Thyroid gland (tissue), 4 donors: Measurements from ENCODE around the gene PLXNA4. TPM values are rescaled to one million over a fixed set of nuclear protein-coding genes. Genes with fewer than 3 reads are reported as not detected.

Experiments used
- DNase-seq, 2 donors: peaks; one replicate each; pipeline ENCODE4 v3.0.0-alpha.2; 2019
- H3K27ac ChIP-seq, 3 donors: fragments of 200-600 bp; sonication (generic); 1 replicate in 2 of 3; 2 replicates in 1 of 3; pipeline ENCODE4 v1.5.1; 2016 to 2019; ENCODE audit warnings: mild to moderate bottlenecking in 1 of 3, moderate library complexity in 1 of 3
- H3K27me3 ChIP-seq: fragments of 200-600 bp; sonication (generic); one replicate; pipeline ENCODE4 v1.5.1; 2019
- H3K36me3 ChIP-seq, 2 donors: fragments of 200-600 bp; sonication (generic); one replicate each; pipeline ENCODE4 v1.5.1; 2016 to 2019
- H3K4me1 ChIP-seq, 2 donors: fragments of 200-600 bp; sonication (generic); one replicate each; pipeline ENCODE4 v1.5.1; 2017 to 2019
- H3K4me3 ChIP-seq, 3 donors: fragments of 200-600 bp; sonication (generic); replicated peaks in 1 of 3; 1 replicate in 2 of 3; 2 replicates in 1 of 3; pipeline ENCODE4 v1.5.1; 2016; ENCODE audit warnings: mild to moderate bottlenecking in 1 of 3
- H3K9me3 ChIP-seq: fragments of 200-600 bp; sonication (generic); one replicate; pipeline ENCODE4 v1.5.1; 2017
- POLR2A ChIP-seq, 2 donors: fragments of 450-650 bp; IDR thresholded peaks; one replicate each; pipeline ENCODE4 v1.6.1; 2017; ENCODE audit warnings: antibody characterized with exemption in 2 of 2, mild to moderate bottlenecking in 2 of 2, moderate library complexity in 1 of 2
- WGBS, 2 donors: methylation state at CpG; one replicate each; pipeline ENCODE4 v1.1.5; 2017; 5-methylcytosine and 5-hydroxymethylcytosine counted together
- intact Hi-C: fragments of 100-400 bp; cut with DNase I; formaldehyde crosslinking; loops from one replicate; pipeline ENCODE4 v1.15.1; 2023
- total RNA-seq, 4 donors: library from RNA; depleted of rRNA; stranded (reverse); fragments of >200 nt; gene quantifications; one replicate each; pipeline ENCODE4 v1.2.3, GENCODE V29; 2016
- TF ChIP-seq, protein P1 (sequence below), 6 experiments: fragments of 200-600 bp in 3 of 6; fragments of 450-650 bp in 3 of 6; sonication (generic) in 3 of 6; IDR thresholded peaks; one replicate each; pipeline ENCODE4 v1.5.1; 2016 to 2019; ENCODE audit warnings: antibody characterized with exemption in 6 of 6, mild to moderate bottlenecking in 2 of 6, inconsistent platforms in 1 of 6, moderate library complexity in 1 of 6

PLXNA4 gene
- total RNA-seq, 4 donors from 2014 or later, result 1.3 to 8.3 (median 2.4) TPM

DNA sequence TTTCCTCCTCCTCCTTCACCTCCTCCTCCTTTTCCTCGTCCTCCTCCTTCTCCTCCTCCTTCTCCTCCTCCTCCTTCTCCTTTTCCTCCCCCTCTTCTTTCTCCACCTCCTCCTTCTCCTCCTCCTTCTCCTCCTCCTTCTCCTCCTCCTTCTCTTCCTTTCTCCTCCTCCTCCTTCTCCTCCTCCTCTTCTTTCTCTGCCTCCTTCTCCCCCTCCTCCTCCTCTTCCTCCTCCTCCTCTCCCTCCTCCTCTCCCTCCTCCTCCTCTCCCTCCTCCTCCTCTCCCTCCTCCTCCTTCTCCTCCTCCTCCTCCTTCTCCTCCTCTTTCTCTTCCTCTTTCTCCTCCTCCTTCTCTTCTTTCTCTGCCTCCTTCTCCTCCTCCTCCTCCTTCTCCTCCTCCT, 13.6 kb downstream of the PLXNA4 start:
- H3K9me3 ChIP-seq, result no peaks in the 10 kb centered on the region
- no peaks in the 10 kb centered on the region for H3K4me1 ChIP-seq
- no peak for TF ChIP-seq POLR2A (IDR thresholded peaks at IDR 0.05)
- TF ChIP-seq, protein P1, sequence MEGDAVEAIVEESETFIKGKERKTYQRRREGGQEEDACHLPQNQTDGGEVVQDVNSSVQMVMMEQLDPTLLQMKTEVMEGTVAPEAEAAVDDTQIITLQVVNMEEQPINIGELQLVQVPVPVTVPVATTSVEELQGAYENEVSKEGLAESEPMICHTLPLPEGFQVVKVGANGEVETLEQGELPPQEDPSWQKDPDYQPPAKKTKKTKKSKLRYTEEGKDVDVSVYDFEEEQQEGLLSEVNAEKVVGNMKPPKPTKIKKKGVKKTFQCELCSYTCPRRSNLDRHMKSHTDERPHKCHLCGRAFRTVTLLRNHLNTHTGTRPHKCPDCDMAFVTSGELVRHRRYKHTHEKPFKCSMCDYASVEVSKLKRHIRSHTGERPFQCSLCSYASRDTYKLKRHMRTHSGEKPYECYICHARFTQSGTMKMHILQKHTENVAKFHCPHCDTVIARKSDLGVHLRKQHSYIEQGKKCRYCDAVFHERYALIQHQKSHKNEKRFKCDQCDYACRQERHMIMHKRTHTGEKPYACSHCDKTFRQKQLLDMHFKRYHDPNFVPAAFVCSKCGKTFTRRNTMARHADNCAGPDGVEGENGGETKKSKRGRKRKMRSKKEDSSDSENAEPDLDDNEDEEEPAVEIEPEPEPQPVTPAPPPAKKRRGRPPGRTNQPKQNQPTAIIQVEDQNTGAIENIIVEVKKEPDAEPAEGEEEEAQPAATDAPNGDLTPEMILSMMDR (IDR thresholded peaks at IDR 0.05), result no peak
- WGBS, 2 donors, result 67 to 72% methylated on average over 1 of the region's 1 CpG
- no peak for DNase-seq
- no peak overlapping the region for H3K27ac ChIP-seq
- intact Hi-C loops, result no loop called here
- H3K4me3 ChIP-seq, result no peak overlapping the region
- no peaks in the 10 kb centered on the region for H3K27me3 ChIP-seq
- no peaks in the 10 kb centered on the region for H3K36me3 ChIP-seq

DNA sequence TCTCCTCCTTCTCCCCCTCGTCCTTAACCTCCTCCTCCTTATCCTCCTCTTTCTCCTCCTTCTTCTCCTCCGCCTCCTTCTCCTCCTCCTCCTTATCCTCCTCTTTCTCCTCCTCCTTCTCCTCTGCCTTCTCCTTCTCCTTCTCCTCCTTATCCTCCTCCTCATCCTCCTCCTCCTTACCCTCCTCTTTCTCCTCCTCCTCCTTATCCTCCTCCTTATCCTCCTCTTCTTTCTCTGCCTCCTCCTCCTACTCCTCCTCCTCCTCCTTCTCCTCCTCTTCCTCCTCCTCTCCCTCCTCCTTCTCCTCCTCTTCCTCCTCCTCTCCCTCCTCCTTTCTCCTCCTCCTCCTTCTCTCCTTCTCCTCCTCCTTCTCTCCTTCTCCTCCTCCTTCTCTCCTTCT, 14.5 kb downstream of the PLXNA4 start:
- Histone ChIP-seq H3K4me3 (no peak overlapping the region), H3K36me3 (no peaks in the 10 kb centered on the region), H3K27me3 (no peaks in the 10 kb centered on the region), H3K9me3 (no peaks in the 10 kb centered on the region), H3K4me1 (no peaks in the 10 kb centered on the region), H3K27ac (no peak overlapping the region)
- DNase-seq, result no peak
- WGBS, 2 donors, result 72 to 79% methylated on average over 2 of the region's 2 CpGs
- intact Hi-C loops, result no loop called here
- TF ChIP-seq, protein P1 (IDR thresholded peaks at IDR 0.05), result no peak
- no peak for TF ChIP-seq POLR2A (IDR thresholded peaks at IDR 0.05)

GRCh38 chr7:132560825-132561529, 15.3 kb downstream of the PLXNA4 start:
- no peak for TF ChIP-seq POLR2A (IDR thresholded peaks at IDR 0.05)
- TF ChIP-seq, protein P1 (IDR thresholded peaks at IDR 0.05), result no peak
- Histone ChIP-seq H3K27me3 (no peaks in the 10 kb centered on the region), H3K4me1 (no peaks in the 10 kb centered on the region), H3K4me3 (no peak overlapping the region), H3K27ac (no peak overlapping the region), H3K9me3 (no peaks in the 10 kb centered on the region), H3K36me3 (no peaks in the 10 kb centered on the region)
- intact Hi-C loops, result no loop called here
- DNase-seq, result no peak
- WGBS, 2 donors, result 79 to 86% methylated on average over 8 of the region's 8 CpGs

DNA sequence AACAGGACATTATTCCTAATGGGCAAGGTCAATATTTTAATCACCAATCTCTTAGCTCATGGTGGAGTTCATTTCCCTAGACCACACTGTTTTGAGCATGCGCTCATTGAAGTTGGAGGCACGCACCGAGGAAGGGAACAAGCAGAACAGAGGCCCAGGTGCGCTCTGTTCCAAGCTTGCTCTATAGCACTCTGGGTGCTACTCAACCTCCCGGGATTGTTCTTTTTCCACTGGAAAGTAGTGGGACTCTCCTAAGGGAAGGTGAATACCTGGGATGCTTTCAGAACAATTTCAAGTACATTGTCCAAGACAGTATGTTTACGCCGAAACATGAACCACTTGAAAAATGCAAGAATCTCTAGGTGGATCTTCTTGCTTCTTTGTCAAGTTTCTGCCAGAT, 16.2 kb downstream of the PLXNA4 start:
- 95% methylated on average over 7 of the region's 7 CpGs for WGBS, 2 donors
- no peak for TF ChIP-seq POLR2A (IDR thresholded peaks at IDR 0.05)
- TF ChIP-seq, protein P1 (IDR thresholded peaks at IDR 0.05), result no peak
- intact Hi-C loops, result no loop called here

DNA sequence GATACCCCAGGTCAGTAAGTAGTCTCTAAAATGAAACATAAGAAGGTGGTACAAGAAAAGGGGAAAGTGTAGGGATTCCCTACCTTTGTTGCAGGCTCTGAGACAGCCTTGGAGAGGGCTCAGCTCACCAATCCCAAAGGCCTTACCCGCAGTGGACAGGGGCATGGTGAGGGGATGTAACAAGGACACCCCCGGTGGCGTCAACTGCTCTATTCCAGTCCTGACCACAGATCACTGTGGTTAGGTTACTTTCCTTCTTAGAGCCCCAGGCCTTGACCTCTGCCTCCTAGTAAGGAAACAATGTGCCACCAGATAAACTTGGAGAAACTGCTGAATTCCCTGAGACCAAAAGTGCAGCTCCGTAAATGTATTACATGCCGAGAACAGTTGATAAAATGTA, 17.5 kb downstream of the PLXNA4 start:
- Histone ChIP-seq H3K27ac (no peak overlapping the region), H3K9me3 (no peaks in the 10 kb centered on the region), H3K4me1 (no peaks in the 10 kb centered on the region), H3K36me3 (no peaks in the 10 kb centered on the region), H3K27me3 (no peaks in the 10 kb centered on the region), H3K4me3 (no peak overlapping the region)
- whole genome bisulfite sequencing, 2 donors, result 79 to 88% methylated on average over 5 of the region's 5 CpGs
- no peak for TF ChIP-seq POLR2A (IDR thresholded peaks at IDR 0.05)
- TF ChIP-seq, protein P1 (IDR thresholded peaks at IDR 0.05), result no peak
- DNase-seq, result no peak
- intact Hi-C loops, result no loop called here

More for the DNA sequence above, 16.2 kb downstream of the PLXNA4 start:
- Histone ChIP-seq H3K9me3 (no peaks in the 10 kb centered on the region), H3K36me3 (no peaks in the 10 kb centered on the region), H3K4me3 (no peak overlapping the region), H3K27me3 (no peaks in the 10 kb centered on the region), H3K4me1 (no peaks in the 10 kb centered on the region), H3K27ac (no peak overlapping the region)
- no peak for DNase-seq
